H9 (cell line): ENCODE data around the gene PROM1. TPM values are rescaled to one million over a fixed set of nuclear protein-coding genes. Genes with fewer than 3 reads are reported as not detected.

Experiments
- DNase-seq: peaks from one replicate; pipeline ENCODE4 v3.0.0-alpha.2; 2017
- H2AFZ ChIP-seq: one replicate; pipeline ENCODE4 v1.6.1; 2013; ENCODE audit warnings: mild to moderate bottlenecking, low read length, control low read depth, moderate library complexity
- H2AK5ac ChIP-seq: 2 replicates; pipeline ENCODE4 v1.6.1; 2013; ENCODE audit warnings: low read length, control low read depth, mixed read lengths; ENCODE audit not compliant: insufficient read length
- H2BK120ac ChIP-seq: one replicate; pipeline ENCODE4 v1.6.1; 2013; ENCODE audit warnings: low read depth, mild to moderate bottlenecking, low read length, control low read depth, inconsistent platforms; ENCODE audit not compliant: poor library complexity, severe bottlenecking
- H2BK12ac ChIP-seq: 2 replicates; pipeline ENCODE4 v1.6.1; 2013; ENCODE audit warnings: low read length, control low read depth, mixed read lengths, low read depth; ENCODE audit not compliant: insufficient read length
- H2BK15ac ChIP-seq: 2 replicates; pipeline ENCODE4 v1.6.1; 2013; ENCODE audit warnings: low read depth, low read length, control low read depth
- H2BK20ac ChIP-seq: one replicate; pipeline ENCODE4 v1.6.1; 2013; ENCODE audit warnings: low read depth, mild to moderate bottlenecking, low read length, control low read depth, inconsistent platforms; ENCODE audit not compliant: poor library complexity, severe bottlenecking
- H2BK5ac ChIP-seq: 2 replicates; pipeline ENCODE4 v1.6.1; 2013; ENCODE audit warnings: low read length, control low read depth, mixed read lengths; ENCODE audit not compliant: insufficient read length
- H3K14ac ChIP-seq: 2 replicates; pipeline ENCODE4 v1.6.1; 2013; ENCODE audit warnings: low read length, control low read depth; ENCODE audit not compliant: insufficient read depth
- H3K18ac ChIP-seq: 2 replicates; pipeline ENCODE4 v1.6.1; 2013; ENCODE audit warnings: low read depth, mild to moderate bottlenecking, mixed read lengths, low read length, control low read depth; ENCODE audit not compliant: insufficient read length
- H3K23ac ChIP-seq: 2 replicates; pipeline ENCODE4 v1.6.1; 2013; ENCODE audit warnings: low read length, control low read depth, mixed read lengths, low read depth; ENCODE audit not compliant: insufficient read length
- H3K23me2 ChIP-seq: 2 replicates; pipeline ENCODE4 v1.6.1; 2013; ENCODE audit warnings: low read depth, mild to moderate bottlenecking, mixed read lengths, low read length, control low read depth; ENCODE audit not compliant: insufficient read length, poor library complexity, severe bottlenecking
- H3K27ac ChIP-seq: 2 replicates; pipeline ENCODE4 v1.5.1; 2013; ENCODE audit warnings: low read length, control low read depth, mixed read lengths, low read depth; ENCODE audit not compliant: insufficient read length
- H3K27me3 ChIP-seq: 2 replicates; pipeline ENCODE4 v1.6.1; 2013; ENCODE audit warnings: low read length, control low read depth, inconsistent platforms; ENCODE audit not compliant: insufficient read depth
- H3K4ac ChIP-seq: 2 replicates; pipeline ENCODE4 v1.6.1; 2013; ENCODE audit warnings: low read depth, mild to moderate bottlenecking, control low read depth, inconsistent platforms, low read length, moderate library complexity
- H3K4me1 ChIP-seq: 2 replicates; pipeline ENCODE4 v1.6.1; 2013; ENCODE audit warnings: low read length, control low read depth, inconsistent platforms; ENCODE audit not compliant: insufficient read depth
- H3K4me2 ChIP-seq: 2 replicates; pipeline ENCODE4 v1.6.1; 2013; ENCODE audit warnings: low read length, control low read depth, mixed read lengths; ENCODE audit not compliant: insufficient read length, insufficient read depth
- H3K56ac ChIP-seq: 2 replicates; pipeline ENCODE4 v1.6.1; 2013; ENCODE audit warnings: low read depth, mild to moderate bottlenecking, mixed read lengths, low read length, control low read depth; ENCODE audit not compliant: insufficient read length
- H3K79me1 ChIP-seq: 2 replicates; pipeline ENCODE4 v1.6.1; 2013; ENCODE audit warnings: low read depth, mild to moderate bottlenecking, moderate library complexity, low read length, control low read depth, inconsistent platforms; ENCODE audit not compliant: insufficient read depth, poor library complexity, severe bottlenecking
- H3K79me2 ChIP-seq: 2 replicates; pipeline ENCODE4 v1.6.1; 2013; ENCODE audit warnings: low read length, control low read depth, inconsistent platforms; ENCODE audit not compliant: insufficient read depth
- H3K9ac ChIP-seq: 2 replicates; pipeline ENCODE4 v1.6.1; 2013; ENCODE audit warnings: low read length, control low read depth, mixed read lengths; ENCODE audit not compliant: insufficient read length; ENCODE audit errors: extremely low read depth
- H3K9me3 ChIP-seq: one replicate; pipeline ENCODE4 v1.6.1; 2013; ENCODE audit warnings: low read depth, low read length, inconsistent platforms; ENCODE audit not compliant: control insufficient read depth
- H3T11ph ChIP-seq: one replicate; pipeline ENCODE4 v1.6.1; 2013; ENCODE audit warnings: mild to moderate bottlenecking, low read length, control low read depth, inconsistent platforms
- H4K20me1 ChIP-seq: one replicate; pipeline ENCODE4 v1.6.1; 2013; ENCODE audit not compliant: control insufficient read depth, insufficient read length, insufficient read depth
- H4K5ac ChIP-seq: 2 replicates; pipeline ENCODE4 v1.6.1; 2013; ENCODE audit warnings: low read depth, mild to moderate bottlenecking, mixed read lengths, low read length, control low read depth; ENCODE audit not compliant: insufficient read length
- H4K8ac ChIP-seq: replicated peaks from 2 replicates; pipeline ENCODE4 v1.6.1; 2013; ENCODE audit warnings: low read length, control low read depth, mixed read lengths, low read depth; ENCODE audit not compliant: insufficient read length
- H4K91ac ChIP-seq: 2 replicates; pipeline ENCODE4 v1.6.1; 2013; ENCODE audit warnings: low read depth, mild to moderate bottlenecking, moderate library complexity, mixed read lengths, low read length, control low read depth; ENCODE audit not compliant: insufficient read length
- H3K27ac Mint-ChIP-seq, 3 experiments: 2 replicates in 2 of 3; 3 replicates in 1 of 3; pipeline ENCODE4 v1.8.0; 2020 to 2021; ENCODE audit warnings: mixed read lengths in 3 of 3, mild to moderate bottlenecking in 1 of 3, moderate library complexity in 1 of 3
- H3K27me3 Mint-ChIP-seq: 2 replicates; pipeline ENCODE4 v1.8.0; 2021; ENCODE audit warnings: low read depth, mild to moderate bottlenecking, moderate library complexity, mixed read lengths
- H3K36me3 Mint-ChIP-seq, 3 experiments: 2 replicates in 2 of 3; 3 replicates in 1 of 3; pipeline ENCODE4 v1.8.0; 2020 to 2021; ENCODE audit warnings: low read depth in 3 of 3, mixed read lengths in 3 of 3; ENCODE audit not compliant: insufficient read depth in 1 of 3
- H3K4me1 Mint-ChIP-seq, 2 experiments: 2 replicates each; pipeline ENCODE4 v1.8.0; 2020; ENCODE audit warnings: mixed read lengths in 2 of 2
- H3K4me3 Mint-ChIP-seq, 2 experiments: 2 replicates in 1 of 2; 3 replicates in 1 of 2; pipeline ENCODE4 v1.8.0; 2020 to 2021; ENCODE audit warnings: mild to moderate bottlenecking in 2 of 2, mixed read lengths in 2 of 2, moderate library complexity in 1 of 2
- H3K9me3 Mint-ChIP-seq, 2 experiments: 2 replicates in 1 of 2; 3 replicates in 1 of 2; pipeline ENCODE4 v1.8.0; 2020; ENCODE audit warnings: mild to moderate bottlenecking in 2 of 2, mixed read lengths in 2 of 2, moderate library complexity in 1 of 2
- CTCF ChIP-seq: fragments of 200-600 bp; sonication (generic); conservative IDR thresholded peaks from 3 replicates; pipeline ENCODE4 v1.8.0; 2021; ENCODE audit warnings: antibody characterized with exemption, mild to moderate bottlenecking
- WGBS: extraction: QIAGEN DNeasy Blood & Tissue Kit; methylation state at CpG from one replicate; pipeline ENCODE4 v1.1.7; 2013; ENCODE audit warnings: missing lambda C conversion rate, low lambda C conversion rate, mixed read lengths; ENCODE audit not compliant: insufficient read length; ENCODE audit errors: extremely low coverage; 5-methylcytosine and 5-hydroxymethylcytosine counted together
- total RNA-seq: library from RNA; stranded (reverse); gene quantifications from 2 replicates; pipeline ENCODE4 v1.2.1, GENCODE V29; 2021

Gene PROM1
- total RNA-seq, 1 experiment from 2014 or later: 98.3 TPM

DNA sequence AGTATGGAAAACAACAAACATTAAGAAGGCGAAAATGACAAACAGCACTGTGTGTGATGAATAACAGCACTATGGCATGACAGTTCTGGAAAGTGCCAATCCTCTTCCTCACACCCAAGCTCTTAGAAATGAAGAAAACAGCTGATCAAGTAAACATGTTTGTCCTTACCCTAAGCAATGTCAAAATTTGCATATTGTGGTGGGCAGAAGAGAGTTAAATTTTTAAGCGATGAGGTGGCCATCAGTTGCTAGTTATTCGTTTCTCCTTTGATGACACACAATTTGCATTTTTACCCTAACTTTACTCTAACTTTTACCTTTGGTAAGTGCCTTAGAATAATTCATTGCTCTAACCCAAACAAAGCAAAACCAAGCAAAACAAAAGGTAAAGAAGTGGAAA, 8.8 kb downstream of the PROM1 start:
- no peak overlapping the region for H2BK120ac ChIP-seq
- no peak for TF ChIP-seq CTCF
- Mint-ChIP-seq H3K27me3 (no peaks in the 10 kb centered on the region), H3K27ac (no peak overlapping the region), H3K4me3 (no peak overlapping the region), H3K36me3 (peaks cover 17 to 73% (median 59%) of the 10 kb centered on the region in 3 experiments; a peak in 6 of 7 replicates), H3K9me3 (no peaks in the 10 kb centered on the region), H3K4me1 (peaks cover 60 to 79% of the 10 kb centered on the region in 2 experiments)
- H3K9ac ChIP-seq: no peak overlapping the region
- H2AK5ac ChIP-seq: no peak overlapping the region
- H3K27me3 ChIP-seq: no peaks in the 10 kb centered on the region
- H3K23me2 ChIP-seq: no peaks in the 10 kb centered on the region
- H4K8ac ChIP-seq: no peak overlapping the region
- no peak overlapping the region for H4K5ac ChIP-seq
- H3K4me1 ChIP-seq: peaks cover 13% of the 10 kb centered on the region
- no peak overlapping the region for H3K27ac ChIP-seq
- H3K56ac ChIP-seq: no peak overlapping the region
- no peak for DNase-seq
- no CpG with 5 or more reads among the region's 3 CpGs for WGBS
- no peak overlapping the region for H3K4ac ChIP-seq
- peaks cover 15% of the 10 kb centered on the region; the same call in 1 of the 2 replicates for H3K79me2 ChIP-seq
- H3K18ac ChIP-seq: no peak overlapping the region
- no peak overlapping the region for H4K91ac ChIP-seq
- H3K23ac ChIP-seq: no peak overlapping the region
- H3K4me2 ChIP-seq: no peak overlapping the region
- H3K9me3 ChIP-seq: no peaks in the 10 kb centered on the region
- no peak overlapping the region for H2BK20ac ChIP-seq
- H4K20me1 ChIP-seq: no peaks in the 10 kb centered on the region
- H2AFZ ChIP-seq: no peak overlapping the region
- H2BK15ac ChIP-seq: no peak overlapping the region
- H3K79me1 ChIP-seq: peaks cover 8% of the 10 kb centered on the region
- no peak overlapping the region for H3T11ph ChIP-seq
- H2BK5ac ChIP-seq: no peak overlapping the region
- no peak overlapping the region for H2BK12ac ChIP-seq
- H3K14ac ChIP-seq: no peak overlapping the region
